T-cell (primary cell): ENCODE measurements around the gene CST9. TPM values are rescaled to one million over a fixed set of nuclear protein-coding genes. Genes with fewer than 3 reads are reported as not detected.

ENCODE experiments used
- ATAC-seq, 4 experiments: fragments of 200-7000 bp in 3 of 4; fragments of 150-1000 bp in 1 of 4; cut with Tn5 transposase; replicated peaks in 1 of 4; 1 replicate in 3 of 4; 2 replicates in 1 of 4; pipeline ENCODE4 v1.10.0; 2021; ENCODE audit warnings: moderate library complexity in 3 of 4, mild to moderate bottlenecking in 2 of 4, moderate number of reproducible peaks in 1 of 4
- CTCF ChIA-PET, 2 donors: fragments of 300-600 bp; sonication (Branson Sonifier 250); formaldehyde crosslinking; loops; one replicate each; lab custom pipeline; 2022; ENCODE audit warnings: antibody characterized with exemption in 2 of 2; lab: Charles Lee
- POLR2A ChIA-PET, 2 donors: fragments of 300-600 bp; sonication (Branson Sonifier 250); formaldehyde crosslinking; loops; one replicate each; lab custom pipeline; 2022; ENCODE audit warnings: antibody characterized with exemption in 2 of 2; lab: Charles Lee
- DNase-seq, 35 experiments: peaks; one replicate each; pipeline versions ENCODE4 v3.0.0 to v3.0.0-alpha.2; 2013 to 2023
- H3K27ac ChIP-seq: one replicate; pipeline ENCODE4 v1.5.1; 2013; ENCODE audit warnings: low read length
- H3K27me3 ChIP-seq, 2 experiments: replicated peaks in 1 of 2; 1 replicate in 1 of 2; 2 replicates in 1 of 2; pipeline versions ENCODE4 v1.6.1 to v1.7.0; 2013; ENCODE audit warnings: low read length in 1 of 2, mixed read lengths in 1 of 2; ENCODE audit not compliant: control insufficient read depth in 2 of 2, insufficient read depth in 2 of 2; ENCODE audit errors: extremely low read depth in 1 of 2
- H3K36me3 ChIP-seq, 2 donors: 1 replicate in 1 of 2; 2 replicates in 1 of 2; pipeline versions ENCODE4 v1.6.1 to v1.7.0; 2013; ENCODE audit warnings: low read length in 1 of 2; ENCODE audit not compliant: control insufficient read depth in 2 of 2, insufficient read depth in 1 of 2; ENCODE audit errors: extremely low read depth in 1 of 2
- H3K4me1 ChIP-seq, 2 experiments: 1 replicate in 1 of 2; 2 replicates in 1 of 2; pipeline versions ENCODE4 v1.6.1 to v1.7.0; 2013; ENCODE audit warnings: low read length in 2 of 2, mixed read lengths in 1 of 2; ENCODE audit not compliant: insufficient read depth in 2 of 2, control insufficient read depth in 1 of 2; ENCODE audit errors: extremely low read depth in 1 of 2
- H3K4me3 ChIP-seq, 2 donors: 1 replicate in 1 of 2; 2 replicates in 1 of 2; pipeline versions ENCODE4 v1.5.1 to v1.7.0; 2013; ENCODE audit warnings: mild to moderate bottlenecking in 2 of 2, low read length in 1 of 2, moderate library complexity in 1 of 2; ENCODE audit not compliant: control insufficient read depth in 1 of 2; ENCODE audit errors: extremely low read depth in 1 of 2
- H3K9me3 ChIP-seq: 2 replicates; pipeline ENCODE4 v1.7.0; 2013
- H3K27ac Mint-ChIP-seq, 2 donors: one replicate each; pipeline ENCODE4 v1.8.0; 2020 to 2021; ENCODE audit warnings: mild to moderate bottlenecking in 2 of 2, mixed read lengths in 2 of 2
- H3K27me3 Mint-ChIP-seq, 2 donors: one replicate each; pipeline ENCODE4 v1.8.0; 2021 to 2022; ENCODE audit warnings: mixed read lengths in 2 of 2
- H3K36me3 Mint-ChIP-seq: one replicate; pipeline ENCODE4 v1.8.0; 2021; ENCODE audit warnings: mixed read lengths
- H3K4me1 Mint-ChIP-seq, 3 donors: one replicate each; pipeline ENCODE4 v1.8.0; 2020 to 2022; ENCODE audit warnings: mixed read lengths in 3 of 3, mild to moderate bottlenecking in 1 of 3
- H3K4me3 Mint-ChIP-seq, 3 donors: one replicate each; pipeline ENCODE4 v1.8.0; 2020 to 2022; ENCODE audit warnings: mild to moderate bottlenecking in 3 of 3, mixed read lengths in 3 of 3, moderate library complexity in 3 of 3
- H3K9me3 Mint-ChIP-seq, 3 donors: one replicate each; pipeline ENCODE4 v1.8.0; 2020 to 2022; ENCODE audit warnings: mixed read lengths in 3 of 3
- WGBS: methylation state at CpG from one replicate; pipeline ENCODE4 v1.1.5; 2013; ENCODE audit warnings: missing lambda C conversion rate; ENCODE audit not compliant: insufficient coverage; 5-methylcytosine and 5-hydroxymethylcytosine counted together
- total RNA-seq, 35 experiments: library from RNA in 6 of 35; stranded (reverse) in 6 of 35; fragments of 120-200 nt in 1 of 35; gene quantifications; one replicate each; pipeline versions ENCODE4 v1.2.1 to v1.2.4 and lab custom pipeline; 2013 to 2026

Gene CST9, protein sequence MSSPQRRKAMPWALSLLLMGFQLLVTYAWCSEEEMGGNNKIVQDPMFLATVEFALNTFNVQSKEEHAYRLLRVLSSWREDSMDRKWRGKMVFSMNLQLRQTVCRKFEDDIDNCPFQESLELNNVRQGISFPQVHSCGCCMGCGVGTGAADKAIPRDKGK
- total RNA-seq = not detected
- total RNA-seq (2013) = not detected
- 0 reads per million in 29 experiments for total RNA-seq (lab: John Stamatoyannopoulos, UW)

DNA sequence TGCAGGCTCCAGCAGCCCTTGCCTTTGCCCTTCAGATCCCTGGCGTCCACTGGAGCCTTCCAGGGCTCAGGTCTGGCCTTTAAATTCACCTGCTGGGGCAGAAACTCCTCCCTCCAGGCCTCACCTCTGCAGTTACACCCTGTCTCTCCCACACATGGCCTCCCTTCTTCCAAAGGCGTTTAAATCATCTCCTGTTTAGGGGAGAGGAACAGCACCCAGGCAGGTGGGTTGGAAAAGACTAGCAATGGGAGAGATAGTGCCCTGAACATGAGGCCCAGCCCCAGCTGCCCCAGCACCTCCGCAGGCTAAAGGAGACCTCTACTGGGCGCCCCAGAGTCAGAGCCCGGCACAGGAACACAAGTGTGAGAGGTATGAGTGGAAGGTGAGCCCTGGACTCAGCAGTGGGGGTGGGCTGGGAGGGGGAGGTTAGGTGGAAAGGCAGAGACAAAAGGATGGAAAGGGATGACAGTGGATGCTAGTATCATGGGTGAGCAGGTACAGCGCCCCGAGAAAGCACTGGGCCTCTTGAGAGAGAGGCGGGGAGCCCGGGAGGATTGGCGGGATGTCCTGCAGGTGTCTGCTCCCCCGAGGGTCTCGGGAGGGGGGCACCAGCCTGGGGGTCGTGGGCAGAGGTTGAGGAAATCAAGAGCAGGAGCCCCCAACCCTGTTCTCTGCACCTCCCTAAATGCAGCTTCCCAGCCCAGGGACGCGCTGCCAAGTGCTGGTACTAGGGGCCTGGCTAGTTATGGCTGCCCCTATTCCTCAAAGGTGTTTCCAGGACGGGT lies at the start of gene CST9:
Gene CST9, minus strand, starts transcription at position 51 of the 785 bp plus-strand sequence. CDS start 53 bp downstream, outside the sequence.
- peaks cover 0 to 33% of the 10 kb centered on the region in 2 experiments for H3K27me3 ChIP-seq
- no peak for DNase-seq
- no peaks in the 10 kb centered on the region for H3K9me3 Mint-ChIP-seq
- 33% methylated on average over 5 of the region's 16 CpGs for WGBS
- peaks cover 0 to 6% of the 10 kb centered on the region in 2 donors for H3K27me3 Mint-ChIP-seq
- H3K4me1 Mint-ChIP-seq = no peaks in the 10 kb centered on the region
- H3K27ac Mint-ChIP-seq = no peak within 1 kb of the TSS
- H3K4me3 ChIP-seq = no peak within 1 kb of the TSS
- no peaks in the 10 kb centered on the region for H3K36me3 Mint-ChIP-seq
- no peak within 1 kb of the TSS for H3K4me3 Mint-ChIP-seq
- H3K4me1 ChIP-seq = peaks cover 0 to 8% of the 10 kb centered on the region in 2 experiments
- CTCF ChIA-PET = interaction anchor here (0.9 to 1.6 kb wide), 3 partner anchors 14 to 185 kb away, joined by 3 to 5 read pairs (median 4); partner anchors contain the start of gene NAPB (in 1 of the 2)
- H3K9me3 ChIP-seq = no peaks in the 10 kb centered on the region
- POLR2A ChIA-PET = no interaction called here
- H3K27ac ChIP-seq = no peak within 1 kb of the TSS
- no peaks in the 10 kb centered on the region for H3K36me3 ChIP-seq
- ATAC-seq = no peak

DNA sequence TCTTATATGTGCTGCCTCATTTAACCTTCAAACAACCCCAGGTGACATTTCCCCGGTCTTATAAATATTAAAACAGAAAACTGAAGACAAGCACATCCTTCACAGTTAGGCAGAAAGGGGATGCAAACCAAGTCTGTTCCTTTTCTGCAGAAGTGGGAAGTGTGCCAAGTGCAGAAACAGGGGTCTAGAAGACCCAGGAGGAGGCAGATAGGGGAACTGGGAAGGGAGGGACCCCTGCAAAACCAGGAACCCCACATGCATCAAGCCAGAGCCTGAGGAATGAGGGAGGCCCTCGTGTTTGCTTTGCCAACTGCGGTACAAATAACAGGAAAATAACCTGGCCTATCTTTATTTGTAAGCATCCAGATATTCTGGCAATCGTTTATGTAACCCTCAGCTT lies 49.0 kb upstream of the CST9 start:
- WGBS = no CpG with 5 or more reads among the region's 4 CpGs
- no peak for ATAC-seq
- H3K4me3 ChIP-seq = no peak overlapping the region
- no peak overlapping the region for H3K27ac Mint-ChIP-seq
- no peak for DNase-seq
- H3K36me3 Mint-ChIP-seq = no peaks in the 10 kb centered on the region
- H3K4me1 ChIP-seq = no peaks in the 10 kb centered on the region
- no peak overlapping the region for H3K4me3 Mint-ChIP-seq
- H3K36me3 ChIP-seq = no peaks in the 10 kb centered on the region
- no peaks in the 10 kb centered on the region for H3K9me3 ChIP-seq
- POLR2A ChIA-PET = no interaction called here
- no peaks in the 10 kb centered on the region for H3K9me3 Mint-ChIP-seq
- H3K27ac ChIP-seq = no peak overlapping the region
- H3K4me1 Mint-ChIP-seq = no peaks in the 10 kb centered on the region
- H3K27me3 ChIP-seq = peaks cover 0 to 18% of the 10 kb centered on the region in 2 experiments
- peaks cover 13% of the 10 kb centered on the region in 2 donors for H3K27me3 Mint-ChIP-seq
- CTCF ChIA-PET = no interaction called here

- peaks cover 13% of the 10 kb centered on the region in 2 donors for H3K27me3 Mint-ChIP-seq
- H3K4me1 Mint-ChIP-seq = no peaks in the 10 kb centered on the region
- no peaks in the 10 kb centered on the region for H3K36me3 ChIP-seq
- POLR2A ChIA-PET = no interaction called here
- CTCF ChIA-PET = no interaction called here
- H3K9me3 ChIP-seq = no peaks in the 10 kb centered on the region
- no peak for DNase-seq
- no peak overlapping the region for H3K4me3 Mint-ChIP-seq
- H3K27me3 ChIP-seq = peaks cover 0 to 18% of the 10 kb centered on the region in 2 experiments
- H3K36me3 Mint-ChIP-seq = no peaks in the 10 kb centered on the region
- H3K27ac Mint-ChIP-seq = no peak overlapping the region
- no peaks in the 10 kb centered on the region for H3K4me1 ChIP-seq
- no peak overlapping the region for H3K27ac ChIP-seq
- H3K4me3 ChIP-seq = no peak overlapping the region
- no peaks in the 10 kb centered on the region for H3K9me3 Mint-ChIP-seq
- 83% methylated on average over 1 of the region's 2 CpGs for WGBS
- ATAC-seq = no peak
Measured at GRCh38 chr20:23654000-23654399, 48.3 kb upstream of the CST9 start.

DNA sequence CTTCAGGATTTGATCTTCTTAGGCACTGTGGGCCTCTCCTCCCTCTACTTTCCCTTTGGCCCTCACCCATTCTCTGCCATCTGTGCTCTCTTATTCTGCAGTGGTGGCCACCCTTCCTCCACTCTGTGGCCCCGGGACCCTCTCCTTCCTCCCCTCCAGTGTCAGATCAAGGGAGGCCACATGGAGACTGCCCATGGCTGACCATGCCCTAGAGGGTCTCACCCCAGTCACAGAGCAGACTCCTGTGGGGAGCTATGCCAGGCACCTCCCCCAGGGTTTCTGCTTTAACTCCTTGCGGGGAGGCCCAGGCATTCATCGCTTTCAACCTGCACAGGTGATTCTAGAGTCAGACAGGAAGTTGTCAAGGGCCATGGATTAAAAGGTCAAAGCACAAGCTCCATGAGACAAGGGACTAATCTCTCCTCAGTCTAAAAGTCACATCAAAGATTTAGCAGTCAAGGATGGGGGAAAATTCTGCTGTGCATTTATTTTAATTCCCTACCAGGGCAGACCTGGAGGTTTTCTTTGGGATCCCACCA lies 47.8 kb upstream of the CST9 start:
- H3K4me1 Mint-ChIP-seq = no peaks in the 10 kb centered on the region
- no peak overlapping the region for H3K4me3 ChIP-seq
- H3K4me1 ChIP-seq = no peaks in the 10 kb centered on the region
- no peak overlapping the region for H3K27ac ChIP-seq
- no peak overlapping the region for H3K4me3 Mint-ChIP-seq
- H3K27me3 Mint-ChIP-seq = peaks cover 13% of the 10 kb centered on the region in 2 donors
- DNase-seq (no peak), ATAC-seq (no peak)
- WGBS = 100% methylated on average over 1 of the region's 3 CpGs
- CTCF ChIA-PET = no interaction called here
- peaks cover 0 to 18% of the 10 kb centered on the region in 2 experiments for H3K27me3 ChIP-seq
- H3K27ac Mint-ChIP-seq = no peak overlapping the region
- H3K9me3 ChIP-seq = no peaks in the 10 kb centered on the region
- POLR2A ChIA-PET = no interaction called here
- H3K36me3 Mint-ChIP-seq = no peaks in the 10 kb centered on the region
- no peaks in the 10 kb centered on the region for H3K9me3 Mint-ChIP-seq
- no peaks in the 10 kb centered on the region for H3K36me3 ChIP-seq

DNA sequence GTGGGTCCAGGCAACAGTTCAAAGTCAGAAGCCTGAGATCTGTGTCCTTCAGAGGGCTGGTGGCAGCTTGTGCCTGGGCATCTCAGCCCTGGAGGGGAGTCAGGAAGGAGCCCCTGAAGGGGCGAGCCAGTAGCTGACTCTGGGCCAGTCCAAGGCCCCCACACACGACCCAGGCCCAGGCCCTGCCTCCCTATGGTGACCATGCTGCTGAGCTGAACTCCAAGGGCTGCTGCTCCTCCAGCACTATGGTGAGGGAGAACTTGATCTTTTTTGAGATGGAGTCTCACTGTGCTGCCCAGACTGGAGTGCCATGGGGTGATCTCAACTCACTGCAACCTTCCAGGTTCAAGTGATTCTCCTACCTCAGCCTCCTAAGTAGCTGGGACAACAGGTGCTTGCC lies 47.2 kb upstream of the CST9 start:
- Histone ChIP-seq H3K27me3 (peaks cover 0 to 18% of the 10 kb centered on the region in 2 experiments), H3K4me1 (no peaks in the 10 kb centered on the region), H3K4me3 (no peak overlapping the region), H3K27ac (no peak overlapping the region), H3K9me3 (no peaks in the 10 kb centered on the region), H3K36me3 (no peaks in the 10 kb centered on the region)
- Mint-ChIP-seq H3K27me3 (peaks cover 13% of the 10 kb centered on the region in 2 donors), H3K27ac (no peak overlapping the region), H3K36me3 (no peaks in the 10 kb centered on the region), H3K4me3 (no peak overlapping the region), H3K9me3 (no peaks in the 10 kb centered on the region), H3K4me1 (no peaks in the 10 kb centered on the region)
- 80% methylated on average over 1 of the region's 2 CpGs for WGBS
- POLR2A ChIA-PET = no interaction called here
- CTCF ChIA-PET = no interaction called here
- ATAC-seq (no peak), DNase-seq (no peak)

GRCh38 chr20:23652371-23652770 lies 46.7 kb upstream of the CST9 start:
- no peak for ATAC-seq
- Mint-ChIP-seq H3K27me3 (peaks cover 13% of the 10 kb centered on the region in 2 donors), H3K9me3 (no peaks in the 10 kb centered on the region), H3K36me3 (no peaks in the 10 kb centered on the region), H3K27ac (no peak overlapping the region), H3K4me3 (no peak overlapping the region), H3K4me1 (no peaks in the 10 kb centered on the region)
- H3K4me1 ChIP-seq = no peaks in the 10 kb centered on the region
- POLR2A ChIA-PET = no interaction called here
- no peak overlapping the region for H3K27ac ChIP-seq
- no peaks in the 10 kb centered on the region for H3K9me3 ChIP-seq
- no peaks in the 10 kb centered on the region for H3K36me3 ChIP-seq
- no peak overlapping the region for H3K4me3 ChIP-seq
- CTCF ChIA-PET = no interaction called here
- peaks cover 0 to 18% of the 10 kb centered on the region in 2 experiments for H3K27me3 ChIP-seq
- no peak for DNase-seq
